ENCODE data around the gene GCK.

DNA sequence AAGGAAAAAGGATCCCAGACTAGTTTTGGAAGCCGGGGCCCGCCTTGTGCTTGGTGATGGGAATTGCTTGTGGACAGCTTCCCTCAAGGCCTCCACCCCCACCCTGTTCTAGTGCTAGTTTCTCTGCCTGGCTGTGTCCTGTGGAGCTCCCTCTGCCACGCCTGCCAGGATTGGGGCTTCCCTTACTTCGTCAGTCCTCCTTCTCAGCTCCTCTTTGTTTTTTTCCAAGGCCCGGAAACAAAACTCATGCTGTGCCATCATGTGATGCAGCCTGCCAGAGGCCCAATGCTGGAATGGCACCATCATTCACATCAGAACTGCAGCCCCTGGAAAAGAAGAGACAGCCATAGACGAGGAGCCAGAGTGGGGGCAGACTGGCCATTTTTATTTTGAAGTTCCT is 22.8 kb upstream of the GCK start:
- TF ChIP-seq, protein P1, sequence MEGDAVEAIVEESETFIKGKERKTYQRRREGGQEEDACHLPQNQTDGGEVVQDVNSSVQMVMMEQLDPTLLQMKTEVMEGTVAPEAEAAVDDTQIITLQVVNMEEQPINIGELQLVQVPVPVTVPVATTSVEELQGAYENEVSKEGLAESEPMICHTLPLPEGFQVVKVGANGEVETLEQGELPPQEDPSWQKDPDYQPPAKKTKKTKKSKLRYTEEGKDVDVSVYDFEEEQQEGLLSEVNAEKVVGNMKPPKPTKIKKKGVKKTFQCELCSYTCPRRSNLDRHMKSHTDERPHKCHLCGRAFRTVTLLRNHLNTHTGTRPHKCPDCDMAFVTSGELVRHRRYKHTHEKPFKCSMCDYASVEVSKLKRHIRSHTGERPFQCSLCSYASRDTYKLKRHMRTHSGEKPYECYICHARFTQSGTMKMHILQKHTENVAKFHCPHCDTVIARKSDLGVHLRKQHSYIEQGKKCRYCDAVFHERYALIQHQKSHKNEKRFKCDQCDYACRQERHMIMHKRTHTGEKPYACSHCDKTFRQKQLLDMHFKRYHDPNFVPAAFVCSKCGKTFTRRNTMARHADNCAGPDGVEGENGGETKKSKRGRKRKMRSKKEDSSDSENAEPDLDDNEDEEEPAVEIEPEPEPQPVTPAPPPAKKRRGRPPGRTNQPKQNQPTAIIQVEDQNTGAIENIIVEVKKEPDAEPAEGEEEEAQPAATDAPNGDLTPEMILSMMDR (IDR thresholded peaks at IDR 0.05): no peak
- no peak for TF ChIP-seq POLR2A (IDR thresholded peaks at IDR 0.05)
- no peak for TF ChIP-seq POLR2AphosphoS5 (IDR thresholded peaks at IDR 0.05)
- no peak for TF ChIP-seq EP300 (IDR thresholded peaks at IDR 0.05; ENCODE audit: low read depth)
